Superior temporal gyrus (tissue), 1 donor: Measurements from ENCODE around the gene RRP1B.
"Not testable (repeated sequence)": the region's sequence is repeated elsewhere in the genome, so short reads cannot be mapped to it uniquely, and the experiment has no call there.

Experiments
- DNase-seq: peaks from one replicate; pipeline ENCODE4 v3.0.0-alpha.2; 2016; ENCODE audit errors: extremely low spot score

Gene RRP1B

GRCh38 chr21:43659136-43660000, at the start of gene RRP1B, which contains the start of gene HSF2BP:
Gene RRP1B, plus strand, starts transcription at chr21:43659560. Its CDS starts 105 bp downstream, at chr21:43659665.
Gene HSF2BP, minus strand, starts transcription at chr21:43659488. Its CDS starts 1,392 bp downstream, at chr21:43658096.
- peak; percentile 83 for DNase-seq

- DNase-seq: peak; percentile 50
Observed at GRCh38 chr21:43611598-43612369, 47.6 kb upstream of the RRP1B start.

- DNase-seq: no peak
Observed at GRCh38 chr21:43613755-43614638, 45.4 kb upstream of the RRP1B start.

- no peak for DNase-seq
Observed at GRCh38 chr21:43614839-43615238, 44.5 kb upstream of the RRP1B start.

GRCh38 chr21:43616861-43617260, 42.5 kb upstream of the RRP1B start:
- not testable (repeated sequence) for DNase-seq

- DNase-seq: no peak
Observed at GRCh38 chr21:43618940-43619339, 40.4 kb upstream of the RRP1B start.

GRCh38 chr21:43619344-43619743, 40.0 kb upstream of the RRP1B start:
- no peak for DNase-seq

- no peak for DNase-seq
Observed at GRCh38 chr21:43619856-43620255, 39.5 kb upstream of the RRP1B start.

- no peak for DNase-seq
Observed at GRCh38 chr21:43622796-43623195, 36.6 kb upstream of the RRP1B start.

- no peak for DNase-seq
Observed at GRCh38 chr21:43623588-43623987, 35.8 kb upstream of the RRP1B start.

GRCh38 chr21:43624339-43624738, 35.0 kb upstream of the RRP1B start:
- no peak for DNase-seq

GRCh38 chr21:43626390-43626789, 33.0 kb upstream of the RRP1B start:
- DNase-seq: no peak

- DNase-seq: no peak
Observed at GRCh38 chr21:43627527-43627926, 31.8 kb upstream of the RRP1B start.

- DNase-seq: no peak
Observed at GRCh38 chr21:43631411-43632107, 27.8 kb upstream of the RRP1B start.

GRCh38 chr21:43632373-43632905, 26.9 kb upstream of the RRP1B start:
- no peak for DNase-seq

- DNase-seq: no peak
Observed at GRCh38 chr21:43634618-43635017, 24.7 kb upstream of the RRP1B start.

- no peak for DNase-seq
Observed at GRCh38 chr21:43635436-43635835, 23.9 kb upstream of the RRP1B start.

- DNase-seq: no peak
Observed at GRCh38 chr21:43637530-43638158, 21.7 kb upstream of the RRP1B start.

GRCh38 chr21:43639470-43640353, 19.6 kb upstream of the RRP1B start:
- DNase-seq: no peak
